Trophoblast cell (in vitro differentiated cells and primary cell): ENCODE results near the gene IKBKG.

Experiments
- DNase-seq, 2 donors: peaks; one replicate each; pipeline ENCODE4 v3.0.0-alpha.2; 2016
- H2AFZ ChIP-seq: 2 replicates; pipeline ENCODE4 v1.6.1; 2013; ENCODE audit warnings: low read length, moderate library complexity, mild to moderate bottlenecking; ENCODE audit not compliant: insufficient read depth, poor library complexity
- H2AK5ac ChIP-seq: 2 replicates; pipeline ENCODE4 v1.6.1; 2013; ENCODE audit warnings: mild to moderate bottlenecking, low read length
- H2BK120ac ChIP-seq: 2 replicates; pipeline ENCODE4 v1.6.1; 2013; ENCODE audit warnings: low read length, mild to moderate bottlenecking, moderate library complexity; ENCODE audit not compliant: insufficient read depth, poor library complexity
- H2BK12ac ChIP-seq: 2 replicates; pipeline ENCODE4 v1.6.1; 2013; ENCODE audit warnings: mild to moderate bottlenecking, low read length, moderate library complexity
- H2BK5ac ChIP-seq: 2 replicates; pipeline ENCODE4 v1.6.1; 2013; ENCODE audit warnings: low read length, low read depth, moderate library complexity, mild to moderate bottlenecking; ENCODE audit not compliant: poor library complexity
- H3K14ac ChIP-seq: 2 replicates; pipeline ENCODE4 v1.6.1; 2013; ENCODE audit warnings: mild to moderate bottlenecking, low read length
- H3K18ac ChIP-seq: 2 replicates; pipeline ENCODE4 v1.6.1; 2013; ENCODE audit warnings: mild to moderate bottlenecking, low read length
- H3K23ac ChIP-seq: 2 replicates; pipeline ENCODE4 v1.6.1; 2013; ENCODE audit warnings: low read length
- H3K27ac ChIP-seq: 2 replicates; pipeline ENCODE4 v1.5.1; 2013; ENCODE audit warnings: low read depth, mild to moderate bottlenecking, inconsistent platforms, low read length, moderate library complexity
- H3K27me3 ChIP-seq: 2 replicates; pipeline ENCODE4 v1.6.1; 2013; ENCODE audit warnings: inconsistent platforms, mild to moderate bottlenecking, low read length, moderate library complexity; ENCODE audit not compliant: insufficient read depth
- H3K36me3 ChIP-seq, 2 experiments: 1 replicate in 1 of 2; 2 replicates in 1 of 2; pipeline ENCODE4 v1.6.1; 2013; ENCODE audit warnings: low read length in 2 of 2, mild to moderate bottlenecking in 2 of 2, moderate library complexity in 1 of 2; ENCODE audit not compliant: insufficient read depth in 2 of 2, control insufficient read depth in 1 of 2
- H3K4ac ChIP-seq: 2 replicates; pipeline ENCODE4 v1.6.1; 2013; ENCODE audit warnings: low read depth, mild to moderate bottlenecking, low read length, moderate library complexity
- H3K4me1 ChIP-seq, 2 experiments: 1 replicate in 1 of 2; 2 replicates in 1 of 2; pipeline ENCODE4 v1.6.1; 2013; ENCODE audit warnings: low read length in 2 of 2, mild to moderate bottlenecking in 2 of 2, moderate library complexity in 1 of 2; ENCODE audit not compliant: insufficient read depth in 2 of 2, control insufficient read depth in 1 of 2
- H3K4me2 ChIP-seq: 2 replicates; pipeline ENCODE4 v1.6.1; 2013; ENCODE audit warnings: inconsistent platforms, mild to moderate bottlenecking, low read length, moderate library complexity
- H3K4me3 ChIP-seq: 2 replicates; pipeline ENCODE4 v1.5.1; 2013; ENCODE audit warnings: mild to moderate bottlenecking, low read depth, low read length, inconsistent platforms
- H3K79me1 ChIP-seq: one replicate; pipeline ENCODE4 v1.6.1; 2013; ENCODE audit warnings: low read length
- H3K79me2 ChIP-seq: 2 replicates; pipeline ENCODE4 v1.6.1; 2013; ENCODE audit warnings: low read length, mild to moderate bottlenecking; ENCODE audit not compliant: control insufficient read depth, insufficient read depth, poor library complexity
- H3K9ac ChIP-seq: 2 replicates; pipeline ENCODE4 v1.6.1; 2013; ENCODE audit warnings: mild to moderate bottlenecking, low read length
- H3K9me3 ChIP-seq: 2 replicates; pipeline ENCODE4 v1.6.1; 2013; ENCODE audit warnings: low read depth, mild to moderate bottlenecking, control low read depth, inconsistent platforms, low read length; ENCODE audit not compliant: insufficient read depth
- H4K12ac ChIP-seq: 2 replicates; pipeline ENCODE4 v1.6.1; 2013; ENCODE audit warnings: low read depth, mild to moderate bottlenecking, low read length, moderate library complexity
- H4K8ac ChIP-seq: 2 replicates; pipeline ENCODE4 v1.6.1; 2013; ENCODE audit warnings: low read depth, mild to moderate bottlenecking, low read length, moderate library complexity
- H4K91ac ChIP-seq: one replicate; pipeline ENCODE4 v1.6.1; 2013; ENCODE audit warnings: low read depth, mild to moderate bottlenecking, low read length, moderate library complexity
- WGBS: extraction: QIAGEN DNeasy Blood & Tissue Kit; methylation state at CpG from one replicate; pipeline ENCODE4 v1.1.7; 2013; ENCODE audit warnings: missing lambda C conversion rate; ENCODE audit not compliant: insufficient read length, insufficient coverage; ENCODE audit errors: extremely low coverage; 5-methylcytosine and 5-hydroxymethylcytosine counted together

IKBKG gene

DNA sequence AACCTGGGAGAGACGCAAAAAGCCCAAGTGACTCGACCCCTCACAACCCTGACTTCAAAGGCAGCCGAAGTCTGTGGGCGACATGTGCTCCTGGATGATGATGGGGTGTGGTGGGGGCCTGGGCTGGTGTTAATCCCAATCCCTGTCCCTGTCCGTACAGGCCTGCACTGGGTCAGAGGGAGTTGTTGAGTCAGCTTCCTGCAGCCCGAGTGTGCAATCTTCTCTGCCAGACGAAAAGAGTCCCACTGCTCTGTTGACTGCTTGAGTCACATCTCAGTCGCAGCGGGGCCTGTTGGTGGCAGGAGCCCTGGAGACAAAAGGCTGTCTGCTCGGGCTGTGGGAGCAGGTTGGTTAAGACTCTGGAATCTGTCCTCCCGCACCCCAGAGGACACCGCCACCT, 41.7 kb upstream of the IKBKG start:
- Histone ChIP-seq H2AFZ (no peak overlapping the region), H3K4me1 (peaks cover 12% of the 10 kb centered on the region in 2 experiments), H3K23ac (no peak overlapping the region), H2BK5ac (peak overlapping the region; percentile 84), H3K79me2 (no peaks in the 10 kb centered on the region), H4K8ac (peak overlapping the region; percentile 60), H3K9ac (no peak overlapping the region), H2BK12ac (peak overlapping the region; percentile 84), H3K36me3 (peaks cover 22 to 24% of the 10 kb centered on the region in 2 experiments), H3K27ac (peak overlapping the region; percentile 80), H2AK5ac (peak overlapping the region; percentile 97), H3K14ac (peak overlapping the region; percentile 66), H2BK120ac (peak overlapping the region; percentile 86), H4K91ac (peak overlapping the region; percentile 87), H3K79me1 (peaks cover 10% of the 10 kb centered on the region), H3K27me3 (no peaks in the 10 kb centered on the region), H3K18ac (peak overlapping the region; percentile 29), H3K4ac (no peak overlapping the region), H3K4me2 (no peak overlapping the region), H3K9me3 (no peaks in the 10 kb centered on the region), H4K12ac (peak overlapping the region; percentile 75), H3K4me3 (no peak overlapping the region)
- no CpG with 5 or more reads among the region's 12 CpGs for WGBS
- DNase-seq, result peak in 1 of 2 donors; percentile 15

DNA sequence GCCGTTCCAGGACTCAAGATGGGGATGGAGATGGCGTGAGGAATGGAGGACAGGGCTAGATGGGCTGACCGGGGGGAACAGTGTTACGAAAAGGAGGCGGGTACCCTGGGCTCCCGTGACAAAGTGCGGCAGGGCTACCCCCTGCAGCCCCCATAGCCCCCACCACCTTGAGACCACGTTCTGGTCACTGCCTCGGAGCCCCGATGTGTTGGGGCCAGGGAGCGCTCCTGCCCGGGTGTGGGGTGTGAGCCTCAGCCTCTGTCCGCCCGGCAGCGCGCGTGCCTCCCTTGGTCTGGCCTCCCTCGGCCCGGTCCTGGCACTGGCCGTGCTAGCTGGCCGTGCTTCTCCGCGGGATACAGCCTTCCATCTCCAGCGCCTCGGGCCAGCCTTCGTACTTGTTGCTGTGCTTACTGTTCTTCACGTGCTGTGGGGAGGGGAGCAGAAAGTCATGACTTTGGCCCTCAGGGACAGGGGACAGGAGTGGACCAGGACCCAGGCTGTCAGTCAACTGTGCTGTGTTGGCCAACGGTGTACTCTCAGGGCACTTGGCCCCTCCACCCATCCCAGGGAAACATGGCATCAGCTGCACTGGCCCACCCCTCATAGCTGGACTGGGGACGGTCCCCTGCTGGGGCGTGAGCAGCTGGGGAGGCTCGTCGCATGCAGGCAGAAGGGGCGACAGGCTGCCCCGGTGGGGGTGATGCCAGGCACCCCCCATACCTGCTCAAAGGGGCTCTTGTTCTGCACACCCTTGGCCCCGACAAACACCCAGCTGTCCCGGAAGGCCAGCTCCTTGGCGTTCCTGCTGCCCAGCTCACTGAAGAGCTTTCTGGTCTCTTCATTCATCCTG, 40.7 kb upstream of the IKBKG start:
- H3K79me1 ChIP-seq, result peaks cover 10% of the 10 kb centered on the region
- H2AFZ ChIP-seq, result no peak overlapping the region
- H3K4me2 ChIP-seq, result no peak overlapping the region
- H3K36me3 ChIP-seq, result peaks cover 24% of the 10 kb centered on the region in 2 experiments
- no peak overlapping the region for H2AK5ac ChIP-seq
- no peaks in the 10 kb centered on the region for H3K9me3 ChIP-seq
- H4K8ac ChIP-seq, result no peak overlapping the region
- no peak for DNase-seq
- H3K27ac ChIP-seq, result peak overlapping the region; percentile 80
- H3K18ac ChIP-seq, result peak overlapping the region; percentile 6
- H3K79me2 ChIP-seq, result no peaks in the 10 kb centered on the region
- no peak overlapping the region for H3K4me3 ChIP-seq
- no peak overlapping the region for H3K14ac ChIP-seq
- no peak overlapping the region for H3K4ac ChIP-seq
- H3K9ac ChIP-seq, result no peak overlapping the region
- no peak overlapping the region for H2BK12ac ChIP-seq
- peaks cover 13 to 14% of the 10 kb centered on the region in 2 experiments for H3K4me1 ChIP-seq
- H4K12ac ChIP-seq, result no peak overlapping the region
- no peaks in the 10 kb centered on the region for H3K27me3 ChIP-seq
- H3K23ac ChIP-seq, result no peak overlapping the region
- no peak overlapping the region for H2BK120ac ChIP-seq
- no CpG with 5 or more reads among the region's 37 CpGs for WGBS
- H4K91ac ChIP-seq, result peak overlapping the region; percentile 87
- no peak overlapping the region for H2BK5ac ChIP-seq

GRCh38 chrX:154507673-154508383, 39.6 kb upstream of the IKBKG start:
- Histone ChIP-seq H3K14ac (no peak overlapping the region), H3K27me3 (no peaks in the 10 kb centered on the region), H4K12ac (no peak overlapping the region), H4K91ac (no peak overlapping the region), H2BK12ac (no peak overlapping the region), H3K4ac (no peak overlapping the region), H3K18ac (no peak overlapping the region), H3K27ac (no peak overlapping the region), H2BK120ac (no peak overlapping the region), H2BK5ac (no peak overlapping the region), H2AFZ (no peak overlapping the region), H3K9ac (no peak overlapping the region), H3K23ac (no peak overlapping the region), H2AK5ac (peak overlapping the region; percentile 53), H3K4me3 (no peak overlapping the region), H3K36me3 (peaks cover 24% of the 10 kb centered on the region in 2 experiments), H3K79me1 (peaks cover 10% of the 10 kb centered on the region), H3K4me1 (peaks cover 15 to 16% of the 10 kb centered on the region in 2 experiments), H3K9me3 (no peaks in the 10 kb centered on the region), H4K8ac (no peak overlapping the region), H3K79me2 (no peaks in the 10 kb centered on the region), H3K4me2 (no peak overlapping the region)
- no peak for DNase-seq
- no CpG with 5 or more reads among the region's 24 CpGs for WGBS

DNA sequence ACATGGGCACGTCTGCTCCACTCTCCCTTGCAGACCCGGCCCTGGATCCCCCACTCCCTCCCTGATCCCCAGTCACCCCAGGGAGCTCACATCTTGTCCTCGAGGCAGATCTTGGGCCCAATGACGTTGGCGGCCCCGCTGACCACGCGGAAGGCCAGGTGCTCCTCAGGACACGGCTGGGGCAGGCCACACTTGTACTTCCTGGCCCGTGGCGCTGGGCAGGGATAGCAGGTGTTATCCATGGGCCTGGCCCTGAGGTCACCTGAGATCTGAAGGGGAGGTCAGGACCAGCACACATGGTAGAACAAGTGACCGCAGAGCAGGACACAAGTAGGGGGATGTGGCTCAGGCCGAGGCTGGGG, 39.1 kb upstream of the IKBKG start:
- no peak for DNase-seq
- H4K12ac ChIP-seq, result no peak overlapping the region

More for the DNA sequence above, 39.1 kb upstream of the IKBKG start:
- peaks cover 24% of the 10 kb centered on the region in 2 experiments for H3K36me3 ChIP-seq
- no peak overlapping the region for H2BK12ac ChIP-seq
- WGBS, result no CpG with 5 or more reads among the region's 13 CpGs
- no peak overlapping the region for H3K4ac ChIP-seq
- H3K79me2 ChIP-seq, result no peaks in the 10 kb centered on the region
- H3K18ac ChIP-seq, result no peak overlapping the region
- H3K4me2 ChIP-seq, result no peak overlapping the region
- H2AK5ac ChIP-seq, result peak overlapping the region; percentile 47
- H4K8ac ChIP-seq, result no peak overlapping the region
- H3K9ac ChIP-seq, result no peak overlapping the region
- H4K91ac ChIP-seq, result no peak overlapping the region
- H2AFZ ChIP-seq, result no peak overlapping the region
- H3K79me1 ChIP-seq, result peaks cover 10% of the 10 kb centered on the region
- H2BK5ac ChIP-seq, result no peak overlapping the region
- no peak overlapping the region for H3K4me3 ChIP-seq
- peaks cover 15 to 16% of the 10 kb centered on the region in 2 experiments for H3K4me1 ChIP-seq
- no peaks in the 10 kb centered on the region for H3K9me3 ChIP-seq
- no peak overlapping the region for H3K27ac ChIP-seq
- H3K23ac ChIP-seq, result no peak overlapping the region
- no peak overlapping the region for H3K14ac ChIP-seq
- H3K27me3 ChIP-seq, result no peaks in the 10 kb centered on the region
- no peak overlapping the region for H2BK120ac ChIP-seq
